Measurements from ENCODE around the gene FOXE3. TPM values are rescaled to one million over a fixed set of nuclear protein-coding genes. Genes with fewer than 3 reads are reported as not detected.

FOXE3 gene
- total and polyA plus RNA-seq, 9 of the 15 experiments (the other 6 are each of a cell fraction or from before 2014, with no cell fraction given), result not detected

GRCh38 chr1:47388891-47389238 lies 27.2 kb upstream of the FOXE3 start (continued):
- TF ChIP-seq, protein P1, sequence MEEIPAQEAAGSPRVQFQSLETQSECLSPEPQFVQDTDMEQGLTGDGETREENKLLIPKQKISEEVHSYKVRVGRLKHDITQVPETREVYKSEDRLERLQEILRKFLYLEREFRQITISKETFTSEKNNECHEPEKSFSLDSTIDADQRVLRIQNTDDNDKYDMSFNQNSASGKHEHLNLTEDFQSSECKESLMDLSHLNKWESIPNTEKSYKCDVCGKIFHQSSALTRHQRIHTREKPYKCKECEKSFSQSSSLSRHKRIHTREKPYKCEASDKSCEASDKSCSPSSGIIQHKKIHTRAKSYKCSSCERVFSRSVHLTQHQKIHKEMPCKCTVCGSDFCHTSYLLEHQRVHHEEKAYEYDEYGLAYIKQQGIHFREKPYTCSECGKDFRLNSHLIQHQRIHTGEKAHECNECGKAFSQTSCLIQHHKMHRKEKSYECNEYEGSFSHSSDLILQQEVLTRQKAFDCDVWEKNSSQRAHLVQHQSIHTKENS (CRISPR knock-in tag; IDR thresholded peaks at IDR 0.05), result no peak
- TF ChIP-seq REST (IDR thresholded peaks at IDR 0.05; ENCODE audit: borderline replicate concordance) (peak; percentile 69), REST (CRISPR knock-in tag; IDR thresholded peaks at IDR 0.05; ENCODE audit: low read depth) (no peak), FUS (optimal IDR thresholded peaks at IDR 0.05; ENCODE audit: low read depth, low read length) (no peak), XRCC5 (IDR thresholded peaks at IDR 0.05; ENCODE audit: low read depth, low read length) (peak; percentile 60; the same call in 1 of the 2 replicates), STAG1 (CRISPR knock-in tag; IDR thresholded peaks at IDR 0.05; ENCODE audit: borderline replicate concordance) (peak; percentile 66; the same call in 1 of the 2 replicates), DACH1 (IDR thresholded peaks at IDR 0.05; ENCODE audit: partially characterized antibody) (peak; percentile 84), SREBF2 (CRISPR knock-in tag; IDR thresholded peaks at IDR 0.05) (no peak), TCFL5 (CRISPR knock-in tag; conservative IDR thresholded peaks at IDR 0.05) (no peak), RNF2 (IDR thresholded peaks at IDR 0.05) (no peak), CHD2 (IDR thresholded peaks at IDR 0.05; ENCODE audit: low read depth, low read length) (peak; percentile 44; the same call in 1 of the 2 replicates), STAT6 (CRISPR knock-in tag; IDR thresholded peaks at IDR 0.05) (no peak)
- TF ChIP-seq, protein P2, sequence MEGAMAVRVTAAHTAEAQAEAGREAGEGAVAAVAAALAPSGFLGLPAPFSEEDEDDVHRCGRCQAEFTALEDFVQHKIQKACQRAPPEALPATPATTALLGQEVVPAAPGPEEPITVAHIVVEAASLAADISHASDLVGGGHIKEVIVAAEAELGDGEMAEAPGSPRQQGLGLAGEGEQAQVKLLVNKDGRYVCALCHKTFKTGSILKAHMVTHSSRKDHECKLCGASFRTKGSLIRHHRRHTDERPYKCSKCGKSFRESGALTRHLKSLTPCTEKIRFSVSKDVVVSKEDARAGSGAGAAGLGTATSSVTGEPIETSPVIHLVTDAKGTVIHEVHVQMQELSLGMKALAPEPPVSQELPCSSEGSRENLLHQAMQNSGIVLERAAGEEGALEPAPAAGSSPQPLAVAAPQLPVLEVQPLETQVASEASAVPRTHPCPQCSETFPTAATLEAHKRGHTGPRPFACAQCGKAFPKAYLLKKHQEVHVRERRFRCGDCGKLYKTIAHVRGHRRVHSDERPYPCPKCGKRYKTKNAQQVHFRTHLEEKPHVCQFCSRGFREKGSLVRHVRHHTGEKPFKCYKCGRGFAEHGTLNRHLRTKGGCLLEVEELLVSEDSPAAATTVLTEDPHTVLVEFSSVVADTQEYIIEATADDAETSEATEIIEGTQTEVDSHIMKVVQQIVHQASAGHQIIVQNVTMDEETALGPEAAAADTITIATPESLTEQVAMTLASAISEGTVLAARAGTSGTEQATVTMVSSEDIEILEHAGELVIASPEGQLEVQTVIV (CRISPR knock-in tag; IDR thresholded peaks at IDR 0.05; ENCODE audit: borderline replicate concordance), result no peak
- TF ChIP-seq, protein P3, sequence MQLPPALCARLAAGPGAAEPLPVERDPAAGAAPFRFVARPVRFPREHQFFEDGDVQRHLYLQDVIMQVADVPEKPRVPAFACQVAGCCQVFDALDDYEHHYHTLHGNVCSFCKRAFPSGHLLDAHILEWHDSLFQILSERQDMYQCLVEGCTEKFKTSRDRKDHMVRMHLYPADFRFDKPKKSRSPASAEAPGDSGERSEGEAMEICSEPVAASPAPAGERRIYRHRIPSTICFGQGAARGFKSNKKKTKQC (CRISPR knock-in tag; IDR thresholded peaks at IDR 0.05), result 0 out of 2 replicates have a peak, but pooled peaks have one; percentile 23

All from K562 (cell line).